Measurements from ENCODE around the gene ADCY7. TPM values are rescaled to one million over a fixed set of nuclear protein-coding genes. Genes with fewer than 3 reads are reported as not detected.
"Not testable (repeated sequence)": the region's sequence is repeated elsewhere in the genome, so short reads cannot be mapped to it uniquely, and the experiment has no call there.

ADCY7 gene
- total RNA-seq, 1 experiment from 2014 or later: 5.5 TPM

DNA sequence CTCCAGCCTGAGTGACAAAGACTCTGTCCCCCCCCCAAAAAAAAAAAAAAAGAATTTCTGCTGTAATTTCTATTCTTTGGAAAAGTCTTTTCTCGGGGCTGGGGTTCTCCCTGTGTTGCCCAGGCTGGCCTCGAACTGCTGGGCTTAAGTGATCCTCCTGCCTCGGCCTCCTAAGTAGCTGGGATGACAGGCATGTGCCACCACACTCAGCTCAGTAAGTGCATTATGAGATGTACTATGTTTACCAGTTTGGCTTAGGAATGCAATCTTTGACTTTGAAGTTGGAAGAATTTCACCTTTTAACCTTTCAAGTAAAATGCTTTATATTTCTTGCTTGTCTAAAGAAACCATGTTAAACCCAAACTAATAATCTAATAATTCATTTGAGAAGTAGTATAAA lies 28.0 kb upstream of the ADCY7 start:
- intact Hi-C loops (cut with micrococcal nuclease; ENCODE audit: unreplicated experiment): no loop called here
- DNase-seq (ENCODE audit: low spot score): no peak
- BruUV-seq (replicated peaks): no TSS peak
- H3K9me3 ChIP-seq (ENCODE audit: low read depth, low read length, poor library complexity, severe bottlenecking): no peaks in the 10 kb centered on the region
- H3K27ac ChIP-seq (ENCODE audit: low read depth, low read length, poor library complexity, severe bottlenecking): no peak overlapping the region
- TF ChIP-seq EZH2 (IDR thresholded peaks at IDR 0.05; ENCODE audit: borderline replicate concordance, low read depth, low read length, poor library complexity, severe bottlenecking): no peak
- TF ChIP-seq, protein P1, sequence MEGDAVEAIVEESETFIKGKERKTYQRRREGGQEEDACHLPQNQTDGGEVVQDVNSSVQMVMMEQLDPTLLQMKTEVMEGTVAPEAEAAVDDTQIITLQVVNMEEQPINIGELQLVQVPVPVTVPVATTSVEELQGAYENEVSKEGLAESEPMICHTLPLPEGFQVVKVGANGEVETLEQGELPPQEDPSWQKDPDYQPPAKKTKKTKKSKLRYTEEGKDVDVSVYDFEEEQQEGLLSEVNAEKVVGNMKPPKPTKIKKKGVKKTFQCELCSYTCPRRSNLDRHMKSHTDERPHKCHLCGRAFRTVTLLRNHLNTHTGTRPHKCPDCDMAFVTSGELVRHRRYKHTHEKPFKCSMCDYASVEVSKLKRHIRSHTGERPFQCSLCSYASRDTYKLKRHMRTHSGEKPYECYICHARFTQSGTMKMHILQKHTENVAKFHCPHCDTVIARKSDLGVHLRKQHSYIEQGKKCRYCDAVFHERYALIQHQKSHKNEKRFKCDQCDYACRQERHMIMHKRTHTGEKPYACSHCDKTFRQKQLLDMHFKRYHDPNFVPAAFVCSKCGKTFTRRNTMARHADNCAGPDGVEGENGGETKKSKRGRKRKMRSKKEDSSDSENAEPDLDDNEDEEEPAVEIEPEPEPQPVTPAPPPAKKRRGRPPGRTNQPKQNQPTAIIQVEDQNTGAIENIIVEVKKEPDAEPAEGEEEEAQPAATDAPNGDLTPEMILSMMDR (conservative IDR thresholded peaks at IDR 0.05; ENCODE audit: low read depth, low read length): no peak
- no peaks in the 10 kb centered on the region for H3K27me3 ChIP-seq (replicated peaks; ENCODE audit: insufficient read depth, low read depth, low read length, poor library complexity)
- no peaks in the 10 kb centered on the region for H3K36me3 ChIP-seq (ENCODE audit: insufficient read depth, low read length, poor library complexity, severe bottlenecking)
- no peak overlapping the region for H3K4me3 ChIP-seq (ENCODE audit: low read depth, low read length, poor library complexity, severe bottlenecking)
- CTCF ChIA-PET: interaction anchor here (0.6 to 0.7 kb wide), 2 partner anchors 44 to 89 kb away, joined by 3 read pairs; no protein-coding TSS in a partner anchor
- H3K4me1 ChIP-seq (ENCODE audit: insufficient read depth, low read length, poor library complexity, severe bottlenecking): no peaks in the 10 kb centered on the region
- POLR2A ChIA-PET (ENCODE audit: low non-redundant PET): no interaction called here

- Histone ChIP-seq H3K36me3 (ENCODE audit: insufficient read depth, low read length, poor library complexity, severe bottlenecking) (no peaks in the 10 kb centered on the region), H3K4me1 (ENCODE audit: insufficient read depth, low read length, poor library complexity, severe bottlenecking) (no peaks in the 10 kb centered on the region), H3K27me3 (replicated peaks; ENCODE audit: insufficient read depth, low read depth, low read length, poor library complexity) (no peaks in the 10 kb centered on the region), H3K9me3 (ENCODE audit: low read depth, low read length, poor library complexity, severe bottlenecking) (no peaks in the 10 kb centered on the region), H3K27ac (ENCODE audit: low read depth, low read length, poor library complexity, severe bottlenecking) (no peak overlapping the region), H3K4me3 (ENCODE audit: low read depth, low read length, poor library complexity, severe bottlenecking) (no peak overlapping the region)
- CTCF ChIA-PET: interaction anchor here (0.7 kb wide), 1 partner anchor 88 kb away, joined by 3 read pairs; no protein-coding TSS in a partner anchor
- intact Hi-C loops (cut with micrococcal nuclease; ENCODE audit: unreplicated experiment): no loop called here
- no peak for DNase-seq (ENCODE audit: low spot score)
- POLR2A ChIA-PET (ENCODE audit: low non-redundant PET): no interaction called here
- TF ChIP-seq, protein P1 (conservative IDR thresholded peaks at IDR 0.05; ENCODE audit: low read depth, low read length): no peak
- TF ChIP-seq EZH2 (IDR thresholded peaks at IDR 0.05; ENCODE audit: borderline replicate concordance, low read depth, low read length, poor library complexity, severe bottlenecking): no peak
- BruUV-seq (replicated peaks): no TSS peak
Measured at GRCh38 chr16:50238868-50239301, 27.5 kb upstream of the ADCY7 start.

- H3K4me3 ChIP-seq (ENCODE audit: low read depth, low read length, poor library complexity, severe bottlenecking); H3K36me3 ChIP-seq (ENCODE audit: insufficient read depth, low read length, poor library complexity, severe bottlenecking); intact Hi-C loops (cut with micrococcal nuclease; ENCODE audit: unreplicated experiment); BruUV-seq (replicated peaks); DNase-seq (ENCODE audit: low spot score); H3K9me3 ChIP-seq (ENCODE audit: low read depth, low read length, poor library complexity, severe bottlenecking); H3K4me1 ChIP-seq (ENCODE audit: insufficient read depth, low read length, poor library complexity, severe bottlenecking); CTCF ChIA-PET; H3K27ac ChIP-seq (ENCODE audit: low read depth, low read length, poor library complexity, severe bottlenecking); H3K27me3 ChIP-seq (replicated peaks; ENCODE audit: insufficient read depth, low read depth, low read length, poor library complexity): not testable (repeated sequence)
- POLR2A ChIA-PET (ENCODE audit: low non-redundant PET): interaction anchor here (0.6 kb wide), 1 partner anchor 947 kb away, joined by 3 read pairs; no protein-coding TSS in a partner anchor
Measured at GRCh38 chr16:50243024-50243423, 23.3 kb upstream of the ADCY7 start.

DNA sequence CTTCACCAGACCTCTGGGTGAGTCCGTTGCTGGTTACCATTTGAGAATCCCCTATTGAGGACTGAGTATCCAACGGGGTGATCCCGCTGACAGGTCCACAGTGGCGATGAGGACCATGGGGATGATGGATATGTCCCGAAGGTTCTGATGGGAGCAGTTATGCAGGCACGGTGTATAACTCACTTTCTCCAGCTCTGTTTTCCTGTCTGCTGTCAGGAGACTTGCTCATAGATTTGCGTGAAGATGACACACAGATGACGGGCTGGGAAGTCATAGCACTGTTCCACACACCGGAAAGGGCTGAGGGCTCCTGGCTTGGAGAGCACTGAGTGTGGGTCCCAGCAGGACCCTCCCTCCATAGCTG lies 22.2 kb upstream of the ADCY7 start:
- no peak for DNase-seq (ENCODE audit: low spot score)
- Histone ChIP-seq H3K27ac (ENCODE audit: low read depth, low read length, poor library complexity, severe bottlenecking) (no peak overlapping the region), H3K4me1 (ENCODE audit: insufficient read depth, low read length, poor library complexity, severe bottlenecking) (no peaks in the 10 kb centered on the region), H3K36me3 (ENCODE audit: insufficient read depth, low read length, poor library complexity, severe bottlenecking) (no peaks in the 10 kb centered on the region), H3K4me3 (ENCODE audit: low read depth, low read length, poor library complexity, severe bottlenecking) (no peak overlapping the region), H3K9me3 (ENCODE audit: low read depth, low read length, poor library complexity, severe bottlenecking) (no peaks in the 10 kb centered on the region), H3K27me3 (replicated peaks; ENCODE audit: insufficient read depth, low read depth, low read length, poor library complexity) (no peaks in the 10 kb centered on the region)
- intact Hi-C loops (cut with micrococcal nuclease; ENCODE audit: unreplicated experiment): no loop called here
- no TSS peak for BruUV-seq (replicated peaks)
- ChIA-PET CTCF (no interaction called here), POLR2A (ENCODE audit: low non-redundant PET) (no interaction called here)
- TF ChIP-seq EZH2 (IDR thresholded peaks at IDR 0.05; ENCODE audit: borderline replicate concordance, low read depth, low read length, poor library complexity, severe bottlenecking): no peak
- TF ChIP-seq, protein P1 (conservative IDR thresholded peaks at IDR 0.05; ENCODE audit: low read depth, low read length): no peak
